K562 (cell line): Measurements from ENCODE around the gene PSMA5. TPM values are rescaled to one million over a fixed set of nuclear protein-coding genes. Genes with fewer than 3 reads are reported as not detected.

Experiments used
- CBX3 ChIP-seq, 2 experiments: IDR thresholded peaks; 1 replicate in 1 of 2; 2 replicates in 1 of 2; pipeline ENCODE4 v1.6.1; 2012; ENCODE audit warnings: inconsistent platforms in 2 of 2, low read length in 2 of 2, borderline replicate concordance in 1 of 2, control low read depth in 1 of 2
- E2F5 ChIP-seq: sonication (generic); formaldehyde crosslinking; IDR thresholded peaks from 2 replicates; pipeline ENCODE4 v1.8.0; 2022; ENCODE audit warnings: mild to moderate bottlenecking, missing genetic modification reagents
- ELF1 ChIP-seq: fragments of 200-800 bp; sonication (Bioruptor generic); IDR thresholded peaks from 2 replicates; pipeline ENCODE4 v1.6.1; 2016; ENCODE audit warnings: missing genetic modification characterization, missing compliant biosample characterization
- ELF2 ChIP-seq: fragments of 250-450 bp; sonication (Bioruptor Pico); IDR thresholded peaks from 2 replicates; pipeline ENCODE4 v1.5.0; 2021; ENCODE audit warnings: mild to moderate bottlenecking
- ETS2 ChIP-seq: IDR thresholded peaks from 2 replicates; pipeline ENCODE4 v1.6.1; 2016; ENCODE audit warnings: borderline replicate concordance, missing genetic modification characterization, mild to moderate bottlenecking, moderate library complexity, missing compliant biosample characterization; ENCODE audit not compliant: poor library complexity, severe bottlenecking
- FOXK1 ChIP-seq: sonication (generic); formaldehyde crosslinking; IDR thresholded peaks from 2 replicates; pipeline ENCODE4 v1.8.0; 2022; ENCODE audit warnings: missing genetic modification reagents, mild to moderate bottlenecking, borderline replicate concordance
- HCFC1 ChIP-seq: IDR thresholded peaks from 2 replicates; pipeline ENCODE4 v1.6.1; 2012; ENCODE audit warnings: low read depth, low read length, improper control_type of control experiment
- LEF1 ChIP-seq: fragments of 450-650 bp; IDR thresholded peaks from 2 replicates; pipeline ENCODE4 v1.6.1; 2016; ENCODE audit warnings: mild to moderate bottlenecking
- MTA1 ChIP-seq: fragments of 450-650 bp; IDR thresholded peaks from 2 replicates; pipeline ENCODE4 v1.6.1; 2017; ENCODE audit warnings: borderline replicate concordance
- MYBL2 ChIP-seq, 2 experiments: fragments of 450-650 bp in 1 of 2; sonication (generic) in 1 of 2; formaldehyde crosslinking in 1 of 2; IDR thresholded peaks; 2 replicates each; pipeline versions ENCODE4 v1.6.1 to v1.8.1; 2017 to 2022; ENCODE audit warnings: borderline replicate concordance in 1 of 2, inconsistent platforms in 1 of 2, low read depth in 1 of 2, mild to moderate bottlenecking in 1 of 2, missing genetic modification reagents in 1 of 2, moderate library complexity in 1 of 2
- NCOA1 ChIP-seq: fragments of 450-650 bp; IDR thresholded peaks from 2 replicates; pipeline ENCODE4 v1.6.1; 2016; ENCODE audit warnings: low read depth
- NR2F6 ChIP-seq: fragments of 450-650 bp; formaldehyde crosslinking; IDR thresholded peaks from 2 replicates; pipeline ENCODE4 v1.4.0; 2020; ENCODE audit warnings: mild to moderate bottlenecking
- RFX1 ChIP-seq: fragments of 450-650 bp; IDR thresholded peaks from 2 replicates; pipeline ENCODE4 v1.6.1; 2016; ENCODE audit warnings: mild to moderate bottlenecking, moderate library complexity
- SFPQ ChIP-seq: fragments of 200-400 bp; formaldehyde crosslinking; IDR thresholded peaks from 2 replicates; pipeline ENCODE4 v1.6.1; 2017; ENCODE audit warnings: mild to moderate bottlenecking, low read depth, low read length, moderate library complexity
- SNAPC5 ChIP-seq: fragments of 250-450 bp; sonication (Bioruptor Pico); IDR thresholded peaks from 2 replicates; pipeline ENCODE4 v1.8.0; 2021; ENCODE audit warnings: moderate library complexity, mild to moderate bottlenecking, inconsistent platforms
- SNIP1 ChIP-seq: fragments of 450-650 bp; IDR thresholded peaks from 2 replicates; pipeline ENCODE4 v1.7.1; 2017; ENCODE audit warnings: low read depth, mild to moderate bottlenecking
- TAF7 ChIP-seq: fragments of 450-650 bp; IDR thresholded peaks from 2 replicates; pipeline ENCODE4 v1.6.1; 2016; ENCODE audit warnings: missing genetic modification characterization, missing compliant biosample characterization
- TFAP4 ChIP-seq: sonication (generic); formaldehyde crosslinking; IDR thresholded peaks from 2 replicates; pipeline ENCODE4 v1.8.0; 2022; ENCODE audit warnings: missing genetic modification reagents, mild to moderate bottlenecking, moderate library complexity, borderline replicate concordance
- TGIF2 ChIP-seq: sonication (generic); formaldehyde crosslinking; IDR thresholded peaks from 2 replicates; pipeline ENCODE4 v1.8.1; 2022; ENCODE audit warnings: mild to moderate bottlenecking, missing genetic modification reagents, moderate library complexity
- ZBTB2 ChIP-seq: fragments of 450-650 bp; IDR thresholded peaks from 2 replicates; pipeline ENCODE4 v1.6.1; 2016; ENCODE audit warnings: antibody characterized with exemption
- ZFX ChIP-seq: sonication (generic); formaldehyde crosslinking; IDR thresholded peaks from 2 replicates; pipeline ENCODE4 v1.8.0; 2022; ENCODE audit warnings: mild to moderate bottlenecking, missing genetic modification reagents, moderate library complexity
- ZNF12 ChIP-seq: sonication (generic); formaldehyde crosslinking; IDR thresholded peaks from 2 replicates; pipeline ENCODE4 v1.4.0; 2020; ENCODE audit warnings: mild to moderate bottlenecking, missing genetic modification reagents
- ZNF239 ChIP-seq: fragments of 250-450 bp; sonication (Bioruptor Pico); IDR thresholded peaks from 2 replicates; pipeline ENCODE4 v1.4.0; 2020; ENCODE audit warnings: mild to moderate bottlenecking
- polyA plus RNA-seq, 8 experiments: library from polyadenylated mRNA; depleted of rRNA in 4 of 8; stranded (reverse) in 5 of 8; unstranded in 3 of 8; fragments of >200 nt; fragmentation: Nextera tagmentation in 2 of 8; fragmentation: Illumina TruSeq in 1 of 8; extraction: Ambion mirVana in 2 of 8; extraction: Trizol in 1 of 8; gene quantifications; 2 replicates each; pipeline versions ENCODE4 v1.2.1 to v1.2.3, GENCODE V29; 2011 to 2014; ENCODE audit warnings: inconsistent platforms in 1 of 8, missing spikeins in 1 of 8
- total RNA-seq, 7 experiments: library from RNA; depleted of rRNA in 6 of 7; stranded (reverse); fragments of >200 nt in 6 of 7; fragmentation: Illumina TruSeq in 2 of 7; extraction: Trizol in 2 of 7; gene quantifications; 2 replicates each; pipeline versions ENCODE4 v1.2.1 to v1.2.3, GENCODE V29; 2011 to 2021; ENCODE audit warnings: low replicate concordance in 1 of 7

PSMA5 gene
- total and polyA plus RNA-seq, 9 of the 15 experiments (the other 6 are each of a cell fraction or from before 2014, with no cell fraction given), result 82.6 to 542 (median 287) TPM

GRCh38 chr1:109425391-109426280, 612 bp downstream of the PSMA5 start (continued):
- TF ChIP-seq E2F5, result 0 out of 2 replicates have a peak, but pooled peaks have one; percentile 80
- peak; percentile 31; the same call in 1 of the 2 replicates for TF ChIP-seq NCOA1
- TF ChIP-seq SNAPC5 (CRISPR knock-in tag), result no peak
- TF ChIP-seq ELF1 (tag), result no peak; the same call in 1 of the 2 replicates
- no peak; the same call in 1 of the 2 replicates for TF ChIP-seq TFAP4 (CRISPR knock-in tag)
- no peak for TF ChIP-seq ETS2 (tag)
- no peak for TF ChIP-seq ZNF239 (CRISPR knock-in tag)
- no peak; the same call in 1 of the 2 replicates for TF ChIP-seq TGIF2
- TF ChIP-seq HCFC1, result no peak
- TF ChIP-seq MYBL2 (IDR thresholded peaks at IDR 0.05; ENCODE audit: low read depth), result no peak
- no peak for TF ChIP-seq MYBL2 (CRISPR knock-in tag; IDR thresholded peaks at IDR 0.05; ENCODE audit: borderline replicate concordance)
- TF ChIP-seq ZNF12 (CRISPR knock-in tag), result peak; percentile 82
- no peak for TF ChIP-seq ZFX (CRISPR knock-in tag)
- TF ChIP-seq SNIP1, result no peak
- TF ChIP-seq MTA1, result no peak
- no peak; the same call in 1 of the 2 replicates for TF ChIP-seq FOXK1 (CRISPR knock-in tag)
- TF ChIP-seq ZBTB2, result no peak
- no peak for TF ChIP-seq ELF2
- no peak for TF ChIP-seq TAF7 (tag)
- TF ChIP-seq SFPQ, result no peak
- TF ChIP-seq CBX3 (IDR thresholded peaks at IDR 0.05; ENCODE audit: borderline replicate concordance in 1 of 2, low read length in 2 of 2), result no peak
- no peak for TF ChIP-seq NR2F6
- no peak for TF ChIP-seq LEF1
- no peak for TF ChIP-seq RFX1
